ENCODE results near the gene DHRS9. TPM values are rescaled to one million over a fixed set of nuclear protein-coding genes. Genes with fewer than 3 reads are reported as not detected.

Gene DHRS9
- total and polyA plus RNA-seq, 9 of the 15 experiments (the other 6 are each of a cell fraction or from before 2014, with no cell fraction given), result 0.27 to 1.7 (median 0.69) TPM

DNA sequence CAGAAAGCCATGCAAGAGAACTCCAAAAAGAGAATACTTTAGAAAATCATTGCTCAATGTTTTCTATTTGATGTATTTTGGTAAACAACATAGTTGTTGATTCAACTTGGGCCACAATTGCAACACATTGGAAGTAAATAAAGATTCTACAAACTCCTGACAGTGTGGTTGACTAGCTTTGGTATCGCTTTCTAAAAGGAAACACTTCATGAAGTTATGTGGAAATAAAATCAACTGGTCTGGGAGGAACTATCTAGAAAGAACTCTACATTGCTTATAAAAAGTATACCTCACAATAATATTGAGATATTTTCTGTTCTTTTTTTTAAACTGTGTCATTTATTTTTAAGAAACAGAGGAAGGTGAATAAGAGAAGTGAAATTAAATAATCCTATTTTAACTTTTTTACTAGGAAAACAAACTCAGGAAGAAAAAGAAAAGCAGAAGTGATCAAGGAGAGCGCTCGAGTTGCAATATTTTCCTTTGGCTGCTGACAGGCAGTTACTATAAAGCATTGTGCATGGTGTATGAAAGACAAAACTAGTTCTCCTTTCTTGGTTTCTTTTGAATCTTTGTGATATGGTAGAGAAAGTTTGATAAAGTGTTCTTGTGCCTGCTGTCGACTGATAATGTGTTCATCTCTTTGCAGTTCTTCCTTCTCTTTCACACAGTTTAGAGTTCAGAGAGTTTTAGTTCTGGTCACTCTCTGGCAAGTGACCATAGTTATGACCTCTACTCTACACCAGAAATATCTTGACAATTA, 3.0 kb downstream of the DHRS9 start (continued):
- TF ChIP-seq, protein P1, sequence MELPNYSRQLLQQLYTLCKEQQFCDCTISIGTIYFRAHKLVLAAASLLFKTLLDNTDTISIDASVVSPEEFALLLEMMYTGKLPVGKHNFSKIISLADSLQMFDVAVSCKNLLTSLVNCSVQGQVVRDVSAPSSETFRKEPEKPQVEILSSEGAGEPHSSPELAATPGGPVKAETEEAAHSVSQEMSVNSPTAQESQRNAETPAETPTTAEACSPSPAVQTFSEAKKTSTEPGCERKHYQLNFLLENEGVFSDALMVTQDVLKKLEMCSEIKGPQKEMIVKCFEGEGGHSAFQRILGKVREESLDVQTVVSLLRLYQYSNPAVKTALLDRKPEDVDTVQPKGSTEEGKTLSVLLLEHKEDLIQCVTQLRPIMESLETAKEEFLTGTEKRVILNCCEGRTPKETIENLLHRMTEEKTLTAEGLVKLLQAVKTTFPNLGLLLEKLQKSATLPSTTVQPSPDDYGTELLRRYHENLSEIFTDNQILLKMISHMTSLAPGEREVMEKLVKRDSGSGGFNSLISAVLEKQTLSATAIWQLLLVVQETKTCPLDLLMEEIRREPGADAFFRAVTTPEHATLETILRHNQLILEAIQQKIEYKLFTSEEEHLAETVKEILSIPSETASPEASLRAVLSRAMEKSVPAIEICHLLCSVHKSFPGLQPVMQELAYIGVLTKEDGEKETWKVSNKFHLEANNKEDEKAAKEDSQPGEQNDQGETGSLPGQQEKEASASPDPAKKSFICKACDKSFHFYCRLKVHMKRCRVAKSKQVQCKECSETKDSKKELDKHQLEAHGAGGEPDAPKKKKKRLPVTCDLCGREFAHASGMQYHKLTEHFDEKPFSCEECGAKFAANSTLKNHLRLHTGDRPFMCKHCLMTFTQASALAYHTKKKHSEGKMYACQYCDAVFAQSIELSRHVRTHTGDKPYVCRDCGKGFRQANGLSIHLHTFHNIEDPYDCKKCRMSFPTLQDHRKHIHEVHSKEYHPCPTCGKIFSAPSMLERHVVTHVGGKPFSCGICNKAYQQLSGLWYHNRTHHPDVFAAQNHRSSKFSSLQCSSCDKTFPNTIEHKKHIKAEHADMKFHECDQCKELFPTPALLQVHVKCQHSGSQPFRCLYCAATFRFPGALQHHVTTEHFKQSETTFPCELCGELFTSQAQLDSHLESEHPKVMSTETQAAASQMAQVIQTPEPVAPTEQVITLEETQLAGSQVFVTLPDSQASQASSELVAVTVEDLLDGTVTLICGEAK (IDR thresholded peaks at IDR 0.05), result no peak
- TF ChIP-seq, protein P1 (CRISPR knock-in tag; IDR thresholded peaks at IDR 0.05), result no peak
- no peak for TF ChIP-seq KLF10 (CRISPR knock-in tag; IDR thresholded peaks at IDR 0.05)
- no peak for TF ChIP-seq ZNF133 (CRISPR knock-in tag; IDR thresholded peaks at IDR 0.05)
- TF ChIP-seq NFYB (IDR thresholded peaks at IDR 0.05; ENCODE audit: extremely low read depth, insufficient read length), result no peak
- no peak for TF ChIP-seq ZNF140 (CRISPR knock-in tag; IDR thresholded peaks at IDR 0.05)
- TF ChIP-seq ZNF77 (CRISPR knock-in tag; IDR thresholded peaks at IDR 0.05), result no peak
- TF ChIP-seq SMARCA4 (IDR thresholded peaks at IDR 0.05), result peak; percentile 94
- no peak for TF ChIP-seq DIDO1 (tag; IDR thresholded peaks at IDR 0.05; ENCODE audit: low read depth)
- TF ChIP-seq NFE2 (IDR thresholded peaks at IDR 0.05; ENCODE audit: low read depth), result peak; percentile 35; the same call in 1 of the 2 replicates
- no peak for TF ChIP-seq GABPB1 (CRISPR knock-in tag; IDR thresholded peaks at IDR 0.05)
- no peak for TF ChIP-seq TAF15 (IDR thresholded peaks at IDR 0.05; ENCODE audit: low read depth, low read length)
- no peak for TF ChIP-seq C11orf30 (IDR thresholded peaks at IDR 0.05; ENCODE audit: low read depth)
- TF ChIP-seq PHB (CRISPR knock-in tag; IDR thresholded peaks at IDR 0.05), result no peak
- no peak for TF ChIP-seq ZNF551 (CRISPR knock-in tag; IDR thresholded peaks at IDR 0.05)
- peak; percentile 51; the same call in 1 of the 2 replicates for TF ChIP-seq ZNF24 (IDR thresholded peaks at IDR 0.05)
- no peak for TF ChIP-seq MCM3 (IDR thresholded peaks at IDR 0.05)
- no peak for TF ChIP-seq TAF1 (IDR thresholded peaks at IDR 0.05; ENCODE audit: control insufficient read depth, extremely low read depth, insufficient read depth, low read length, severe bottlenecking)
- TF ChIP-seq PHB2 (IDR thresholded peaks at IDR 0.05; ENCODE audit: low read depth), result 0 out of 2 replicates have a peak, but pooled peaks have one; percentile 32
- peak; percentile 48; the same call in 1 of the 2 replicates for TF ChIP-seq FOSL1 (tag; conservative IDR thresholded peaks at IDR 0.05)
- TF ChIP-seq ZNF444 (CRISPR knock-in tag; IDR thresholded peaks at IDR 0.05), result no peak
- no peak for TF ChIP-seq ZNF347 (CRISPR knock-in tag; IDR thresholded peaks at IDR 0.05; ENCODE audit: low read depth)
- TF ChIP-seq ZNF696 (CRISPR knock-in tag; conservative IDR thresholded peaks at IDR 0.05), result no peak
- TF ChIP-seq HDAC1 (IDR thresholded peaks at IDR 0.05), result peak in 1 of 2 experiments; percentile 63; a peak in 1 of 4 replicates
